Astrocyte (in vitro differentiated cells and primary cell): ENCODE data around the gene SPRED3.

ENCODE experiments used
- EZH2 ChIP-seq: IDR thresholded peaks from 2 replicates; pipeline ENCODE4 v1.6.1; 2012; ENCODE audit warnings: mild to moderate bottlenecking, low read length, inconsistent platforms; ENCODE audit not compliant: insufficient read depth
- TF ChIP-seq, protein P1 (sequence below): IDR thresholded peaks from 2 replicates; pipeline ENCODE4 v1.5.1; 2011; ENCODE audit warnings: low read depth, mild to moderate bottlenecking, inconsistent platforms, low read length, moderate library complexity; ENCODE audit not compliant: insufficient read depth

- TF ChIP-seq, protein P1, sequence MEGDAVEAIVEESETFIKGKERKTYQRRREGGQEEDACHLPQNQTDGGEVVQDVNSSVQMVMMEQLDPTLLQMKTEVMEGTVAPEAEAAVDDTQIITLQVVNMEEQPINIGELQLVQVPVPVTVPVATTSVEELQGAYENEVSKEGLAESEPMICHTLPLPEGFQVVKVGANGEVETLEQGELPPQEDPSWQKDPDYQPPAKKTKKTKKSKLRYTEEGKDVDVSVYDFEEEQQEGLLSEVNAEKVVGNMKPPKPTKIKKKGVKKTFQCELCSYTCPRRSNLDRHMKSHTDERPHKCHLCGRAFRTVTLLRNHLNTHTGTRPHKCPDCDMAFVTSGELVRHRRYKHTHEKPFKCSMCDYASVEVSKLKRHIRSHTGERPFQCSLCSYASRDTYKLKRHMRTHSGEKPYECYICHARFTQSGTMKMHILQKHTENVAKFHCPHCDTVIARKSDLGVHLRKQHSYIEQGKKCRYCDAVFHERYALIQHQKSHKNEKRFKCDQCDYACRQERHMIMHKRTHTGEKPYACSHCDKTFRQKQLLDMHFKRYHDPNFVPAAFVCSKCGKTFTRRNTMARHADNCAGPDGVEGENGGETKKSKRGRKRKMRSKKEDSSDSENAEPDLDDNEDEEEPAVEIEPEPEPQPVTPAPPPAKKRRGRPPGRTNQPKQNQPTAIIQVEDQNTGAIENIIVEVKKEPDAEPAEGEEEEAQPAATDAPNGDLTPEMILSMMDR, result no peak
- no peak for TF ChIP-seq EZH2
Observed at GRCh38 chr19:38437917-38438316, 49.4 kb downstream of the SPRED3 start.
